Thyroid gland (tissue), 4 donors: Measurements from ENCODE around the gene RIMBP2.

Source experiments
- POLR2A ChIP-seq, 2 donors: fragments of 450-650 bp; IDR thresholded peaks; one replicate each; pipeline ENCODE4 v1.6.1; 2017; ENCODE audit warnings: antibody characterized with exemption in 2 of 2, mild to moderate bottlenecking in 2 of 2, moderate library complexity in 1 of 2
- TF ChIP-seq, protein P1 (sequence below), 6 experiments: fragments of 200-600 bp in 3 of 6; fragments of 450-650 bp in 3 of 6; sonication (generic) in 3 of 6; IDR thresholded peaks; one replicate each; pipeline ENCODE4 v1.5.1; 2016 to 2019; ENCODE audit warnings: antibody characterized with exemption in 6 of 6, mild to moderate bottlenecking in 2 of 6, inconsistent platforms in 1 of 6, moderate library complexity in 1 of 6

DNA sequence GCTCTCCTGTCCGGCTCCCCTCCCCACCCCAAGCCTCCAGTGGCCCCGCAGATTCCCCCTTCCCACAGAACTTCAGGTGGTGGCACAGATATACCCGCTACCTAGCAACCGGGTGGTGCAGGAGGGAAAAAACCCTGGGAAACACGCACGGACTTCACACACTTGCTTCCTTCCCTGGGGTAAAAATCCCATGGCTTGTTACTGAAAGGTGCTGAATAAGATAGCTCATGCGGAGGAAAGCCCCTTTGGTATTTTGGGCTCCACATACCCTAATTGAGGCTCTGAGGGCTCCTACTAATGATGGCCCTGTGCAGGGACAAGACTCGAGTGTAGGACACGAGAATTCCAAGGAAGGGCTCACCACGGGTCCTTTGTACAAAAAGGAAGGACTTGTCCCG lies 869 bp upstream of the RIMBP2 start:
- TF ChIP-seq, protein P1, sequence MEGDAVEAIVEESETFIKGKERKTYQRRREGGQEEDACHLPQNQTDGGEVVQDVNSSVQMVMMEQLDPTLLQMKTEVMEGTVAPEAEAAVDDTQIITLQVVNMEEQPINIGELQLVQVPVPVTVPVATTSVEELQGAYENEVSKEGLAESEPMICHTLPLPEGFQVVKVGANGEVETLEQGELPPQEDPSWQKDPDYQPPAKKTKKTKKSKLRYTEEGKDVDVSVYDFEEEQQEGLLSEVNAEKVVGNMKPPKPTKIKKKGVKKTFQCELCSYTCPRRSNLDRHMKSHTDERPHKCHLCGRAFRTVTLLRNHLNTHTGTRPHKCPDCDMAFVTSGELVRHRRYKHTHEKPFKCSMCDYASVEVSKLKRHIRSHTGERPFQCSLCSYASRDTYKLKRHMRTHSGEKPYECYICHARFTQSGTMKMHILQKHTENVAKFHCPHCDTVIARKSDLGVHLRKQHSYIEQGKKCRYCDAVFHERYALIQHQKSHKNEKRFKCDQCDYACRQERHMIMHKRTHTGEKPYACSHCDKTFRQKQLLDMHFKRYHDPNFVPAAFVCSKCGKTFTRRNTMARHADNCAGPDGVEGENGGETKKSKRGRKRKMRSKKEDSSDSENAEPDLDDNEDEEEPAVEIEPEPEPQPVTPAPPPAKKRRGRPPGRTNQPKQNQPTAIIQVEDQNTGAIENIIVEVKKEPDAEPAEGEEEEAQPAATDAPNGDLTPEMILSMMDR (IDR thresholded peaks at IDR 0.05) = no peak
- no peak for TF ChIP-seq POLR2A (IDR thresholded peaks at IDR 0.05)
